HepG2 (cell line): ENCODE results near the gene NBPF3. TPM values are rescaled to one million over a fixed set of nuclear protein-coding genes. Genes with fewer than 3 reads are reported as not detected.

Source experiments
- PATZ1 ChIP-seq: sonication (generic); formaldehyde crosslinking; IDR thresholded peaks from 2 replicates; pipeline ENCODE4 v1.4.0; 2020; ENCODE audit warnings: missing genetic modification reagents
- RCOR2 ChIP-seq: IDR thresholded peaks from 2 replicates; pipeline ENCODE4 v1.6.1; 2016; ENCODE audit warnings: missing biosample characterization, missing genetic modification reagents
- SIX1 ChIP-seq: sonication (generic); formaldehyde crosslinking; IDR thresholded peaks from 2 replicates; pipeline ENCODE4 v1.4.0; 2020; ENCODE audit warnings: missing genetic modification reagents, borderline replicate concordance
- THYN1 ChIP-seq: sonication (generic); formaldehyde crosslinking; IDR thresholded peaks from 2 replicates; pipeline ENCODE4 v1.8.1; 2023; ENCODE audit warnings: low read depth, mild to moderate bottlenecking, moderate library complexity, missing genetic modification reagents, borderline replicate concordance
- ZHX2 ChIP-seq, 2 experiments: sonication (generic) in 1 of 2; formaldehyde crosslinking in 1 of 2; IDR thresholded peaks; 2 replicates each; pipeline versions ENCODE4 v1.6.1 to v1.9.0; 2014 to 2022; ENCODE audit warnings: antibody characterized with exemption in 1 of 2, borderline replicate concordance in 1 of 2, inconsistent platforms in 1 of 2, low read depth in 1 of 2, missing genetic modification reagents in 1 of 2
- ZNF276 ChIP-seq: sonication (generic); formaldehyde crosslinking; IDR thresholded peaks from 2 replicates; pipeline ENCODE4 v1.4.0; 2020; ENCODE audit warnings: mild to moderate bottlenecking, low read depth, missing genetic modification reagents
- ZNF280D ChIP-seq: sonication (generic); formaldehyde crosslinking; IDR thresholded peaks from 2 replicates; pipeline ENCODE4 v1.5.1; 2020; ENCODE audit warnings: mild to moderate bottlenecking, missing genetic modification reagents
- ZNF329 ChIP-seq: sonication (generic); formaldehyde crosslinking; IDR thresholded peaks from 2 replicates; pipeline ENCODE4 v1.9.0; 2021; ENCODE audit warnings: low read depth, mild to moderate bottlenecking, missing genetic modification reagents
- ZNF556 ChIP-seq: sonication (generic); formaldehyde crosslinking; IDR thresholded peaks from 2 replicates; pipeline ENCODE4 v1.4.0; 2020; ENCODE audit warnings: mild to moderate bottlenecking, missing genetic modification reagents, borderline replicate concordance
- ZNF772 ChIP-seq: sonication (generic); formaldehyde crosslinking; IDR thresholded peaks from 2 replicates; pipeline ENCODE4 v1.5.0; 2020; ENCODE audit warnings: mild to moderate bottlenecking, missing genetic modification reagents
- polyA plus RNA-seq, 8 experiments: library from polyadenylated mRNA; depleted of rRNA in 3 of 8; stranded (reverse) in 7 of 8; unstranded in 1 of 8; fragments of >200 nt; fragmentation: Illumina TruSeq in 4 of 8; extraction: Trizol in 4 of 8; gene quantifications; 2 replicates each; pipeline versions ENCODE4 v1.2.1 to v1.2.3, GENCODE V29; 2011 to 2016; ENCODE audit warnings: low read depth in 4 of 8, missing spikeins in 1 of 8, mixed read lengths in 1 of 8; ENCODE audit not compliant: insufficient read depth in 1 of 8
- total RNA-seq, 5 experiments: library from RNA; depleted of rRNA; stranded (reverse); fragments of >200 nt; fragmentation: Illumina TruSeq; extraction: Trizol; gene quantifications; 2 replicates each; pipeline ENCODE4 v1.2.3, GENCODE V29; 2016; ENCODE audit warnings: low read depth in 1 of 5
- TF ChIP-seq, protein P1 (sequence below): sonication (generic); formaldehyde crosslinking; IDR thresholded peaks from 2 replicates; pipeline ENCODE4 v1.4.0; 2020; ENCODE audit warnings: missing genetic modification reagents, borderline replicate concordance

NBPF3 gene
- total and polyA plus RNA-seq, 2 of the 13 experiments (the other 11 are each of a cell fraction or from before 2014, with no cell fraction given): 3.5 to 4.9 TPM

DNA sequence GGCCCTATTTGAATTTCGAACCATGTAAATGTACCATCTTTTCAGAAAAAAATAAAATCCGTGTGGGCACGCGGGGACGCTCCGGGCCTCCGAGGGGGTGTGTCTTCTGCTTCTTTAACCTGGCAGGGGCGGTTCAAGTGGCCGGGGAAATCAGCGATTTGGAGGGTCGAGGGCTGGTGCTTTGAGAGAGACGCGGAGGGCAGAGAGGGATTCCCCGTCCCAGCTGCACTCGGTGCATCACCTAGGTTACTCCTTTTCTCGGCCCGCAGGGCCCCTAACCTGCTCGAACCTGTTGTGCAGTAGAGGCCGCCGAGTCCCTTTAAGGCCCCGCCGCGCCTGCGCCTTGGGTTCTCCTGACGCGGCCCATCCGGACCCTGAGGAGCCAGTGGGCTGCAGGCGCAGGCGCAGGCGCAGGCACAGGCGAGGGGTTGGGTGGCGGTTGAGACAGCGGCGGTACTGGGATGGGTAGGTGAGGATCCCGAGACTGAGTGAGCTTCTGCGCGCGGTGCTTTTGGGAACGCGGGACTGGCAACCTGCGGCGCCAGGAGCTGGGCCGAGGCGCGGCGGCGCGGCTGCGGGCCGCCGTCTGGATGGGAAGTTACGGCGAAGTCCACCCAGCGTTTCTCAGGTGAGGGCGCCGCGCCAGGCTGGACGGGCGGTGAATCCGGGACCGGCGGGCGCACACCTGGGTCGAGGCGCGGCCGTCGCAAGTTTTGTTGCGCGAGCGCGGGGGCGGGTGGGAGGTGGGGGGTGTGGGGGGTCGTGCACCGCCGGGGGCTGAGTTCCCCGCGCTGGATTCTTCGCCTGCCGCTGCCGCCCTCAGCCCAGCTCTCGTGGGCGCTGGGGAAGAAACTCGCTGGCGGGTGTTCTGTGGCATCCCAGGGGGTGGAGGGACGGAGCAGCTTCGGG is at the start of gene NBPF3 (continued):
- TF ChIP-seq ZHX2 (IDR thresholded peaks at IDR 0.05; ENCODE audit: low read depth) (no peak), ZHX2 (CRISPR knock-in tag; IDR thresholded peaks at IDR 0.05; ENCODE audit: borderline replicate concordance) (no peak), RCOR2 (CRISPR knock-in tag) (no peak), THYN1 (CRISPR knock-in tag) (no peak), ZNF329 (CRISPR knock-in tag) (no peak), SIX1 (CRISPR knock-in tag) (no peak), ZNF556 (CRISPR knock-in tag) (0 out of 2 replicates have a peak, but pooled peaks have one; percentile 34), ZNF276 (CRISPR knock-in tag) (0 out of 2 replicates have a peak, but pooled peaks have one; percentile 50), ZNF280D (no peak), PATZ1 (CRISPR knock-in tag) (no peak), ZNF772 (CRISPR knock-in tag) (peak; percentile 68)
- TF ChIP-seq, protein P1, sequence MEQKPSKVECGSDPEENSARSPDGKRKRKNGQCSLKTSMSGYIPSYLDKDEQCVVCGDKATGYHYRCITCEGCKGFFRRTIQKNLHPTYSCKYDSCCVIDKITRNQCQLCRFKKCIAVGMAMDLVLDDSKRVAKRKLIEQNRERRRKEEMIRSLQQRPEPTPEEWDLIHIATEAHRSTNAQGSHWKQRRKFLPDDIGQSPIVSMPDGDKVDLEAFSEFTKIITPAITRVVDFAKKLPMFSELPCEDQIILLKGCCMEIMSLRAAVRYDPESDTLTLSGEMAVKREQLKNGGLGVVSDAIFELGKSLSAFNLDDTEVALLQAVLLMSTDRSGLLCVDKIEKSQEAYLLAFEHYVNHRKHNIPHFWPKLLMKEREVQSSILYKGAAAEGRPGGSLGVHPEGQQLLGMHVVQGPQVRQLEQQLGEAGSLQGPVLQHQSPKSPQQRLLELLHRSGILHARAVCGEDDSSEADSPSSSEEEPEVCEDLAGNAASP (CRISPR knock-in tag): no peak
